Omental fat pad (tissue), 4 donors: Measurements from ENCODE around the gene PLEKHB2. TPM values are rescaled to one million over a fixed set of nuclear protein-coding genes. Genes with fewer than 3 reads are reported as not detected.

Experiments used
- ATAC-seq: fragments of 150-250 bp; one replicate; pipeline ENCODE4 v1.9.1; 2016; ENCODE audit warnings: mild to moderate bottlenecking, moderate library complexity; ENCODE audit not compliant: low FRiP score
- DNase-seq: peaks from one replicate; pipeline ENCODE4 v3.0.0-alpha.2; 2019; ENCODE audit warnings: low spot score
- CTCF ChIP-seq, 3 donors: fragments of 450-650 bp; IDR thresholded peaks; one replicate each; pipeline ENCODE4 v1.5.1; 2016 to 2017; ENCODE audit warnings: antibody characterized with exemption in 3 of 3, mild to moderate bottlenecking in 3 of 3, moderate library complexity in 2 of 3
- total RNA-seq, 4 donors: library from RNA; depleted of rRNA; stranded (reverse); fragments of >200 nt; gene quantifications; one replicate each; pipeline ENCODE4 v1.1.0, GENCODE V29; 2016

Gene PLEKHB2
- total RNA-seq, 4 donors from 2014 or later = 46.3 to 107 (median 78.3) TPM

DNA sequence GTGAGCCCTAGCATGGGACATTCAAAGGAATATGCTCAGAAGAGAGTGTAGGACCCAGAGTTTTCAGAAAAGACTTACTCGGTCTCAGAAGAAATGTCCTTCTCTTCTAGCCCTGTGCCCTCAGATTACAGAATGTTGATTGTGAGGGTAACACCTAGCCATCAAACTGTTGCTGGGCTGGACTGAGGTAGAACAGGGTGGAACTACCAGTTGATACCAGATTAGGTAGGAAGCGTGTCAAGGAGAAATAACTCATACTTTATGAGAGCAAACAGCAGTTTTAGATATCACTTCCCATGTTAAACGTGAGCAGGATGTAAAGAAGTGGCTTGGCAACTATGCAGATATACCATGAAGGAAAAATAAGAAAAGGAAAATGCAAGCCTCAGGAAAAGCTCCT lies 22.8 kb downstream of the PLEKHB2 start:
- TF ChIP-seq CTCF (IDR thresholded peaks at IDR 0.05) = no peak
- DNase-seq (no peak), ATAC-seq (no peak)

- TF ChIP-seq CTCF (IDR thresholded peaks at IDR 0.05) = no peak
- DNase-seq (no peak), ATAC-seq (no peak)
Observed at GRCh38 chr2:131130298-131130596, 25.1 kb downstream of the PLEKHB2 start.

DNA sequence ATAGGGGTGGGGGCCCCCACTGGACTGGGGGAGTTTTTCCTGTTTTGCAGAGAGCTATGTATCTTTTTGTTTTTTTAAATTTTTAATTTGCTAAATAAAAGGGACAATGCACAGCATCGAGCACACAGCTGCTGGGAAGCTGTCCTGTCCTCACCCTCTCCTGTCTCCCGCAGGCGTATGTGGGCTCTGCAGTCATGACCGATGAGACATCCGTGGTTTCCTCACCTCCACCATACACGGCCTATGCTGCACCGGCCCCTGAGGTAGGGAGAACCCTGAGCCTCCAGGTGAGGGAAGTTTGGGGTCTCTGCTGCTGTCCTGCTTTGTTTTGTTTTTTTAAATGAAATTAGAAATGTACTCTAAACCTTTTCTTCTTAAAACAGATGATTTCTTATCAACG lies 27.6 kb downstream of the PLEKHB2 start:
- TF ChIP-seq CTCF (IDR thresholded peaks at IDR 0.05) = no peak
- ATAC-seq (no peak), DNase-seq (no peak)

GRCh38 chr2:131140581-131140980 lies 35.4 kb downstream of the PLEKHB2 start:
- DNase-seq = no peak
- no peak for ATAC-seq
- TF ChIP-seq CTCF (IDR thresholded peaks at IDR 0.05) = no peak

DNA sequence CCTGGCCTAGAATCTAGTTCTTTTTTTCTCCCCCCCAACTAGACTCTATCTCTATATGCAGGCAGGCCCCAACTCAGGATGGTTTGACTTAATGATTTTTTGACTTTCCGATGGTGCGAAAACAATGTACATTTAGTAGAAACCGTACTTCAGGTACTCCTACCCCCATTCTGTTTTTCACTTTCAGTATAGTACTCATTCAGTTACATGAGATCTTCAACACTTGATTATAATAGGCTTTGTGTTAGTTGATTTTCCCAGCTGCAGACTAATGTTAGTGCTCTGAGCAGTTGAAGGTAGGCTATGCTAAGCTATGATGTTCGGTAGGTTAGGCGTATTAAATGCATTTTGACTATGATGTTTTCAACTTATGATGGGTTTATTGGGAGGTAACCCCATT lies 37.7 kb downstream of the PLEKHB2 start:
- DNase-seq (no peak), ATAC-seq (no peak)
- TF ChIP-seq CTCF (IDR thresholded peaks at IDR 0.05) = no peak

GRCh38 chr2:131143803-131144202 lies 38.7 kb downstream of the PLEKHB2 start:
- no peak for TF ChIP-seq CTCF (IDR thresholded peaks at IDR 0.05)
- DNase-seq = no peak
- ATAC-seq = no peak

DNA sequence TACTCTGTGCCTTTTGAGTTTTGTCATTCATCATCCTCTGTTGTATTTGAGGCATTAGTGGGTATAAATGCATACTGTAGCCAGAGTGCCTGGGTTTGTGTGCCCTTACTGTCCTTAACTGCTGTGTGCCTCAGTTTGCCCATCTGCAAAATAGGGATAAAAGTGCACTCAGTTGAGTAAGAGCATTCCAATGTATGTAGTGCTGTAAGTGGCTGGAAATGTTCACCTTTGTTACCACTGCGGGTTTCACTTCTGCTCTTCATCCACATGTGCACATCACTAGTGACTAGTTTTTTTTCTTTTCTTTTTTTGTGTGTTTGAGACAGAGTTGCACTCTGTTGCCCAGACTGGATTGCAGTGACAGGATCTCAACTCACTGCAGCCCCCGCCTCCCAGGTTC lies 39.9 kb downstream of the PLEKHB2 start:
- no peak for TF ChIP-seq CTCF (IDR thresholded peaks at IDR 0.05)
- no peak for ATAC-seq
- DNase-seq = no peak
